IMR-90 (cell line): ENCODE results near the gene IRF6. TPM values are rescaled to one million over a fixed set of nuclear protein-coding genes. Genes with fewer than 3 reads are reported as not detected.

Source experiments
- ATAC-seq: fragments of 200-7000 bp; cut with Tn5 transposase; 2 replicates; pipeline ENCODE4 v1.9.1; 2020; ENCODE audit warnings: low read depth, mild to moderate bottlenecking, moderate library complexity
- BruUV-seq: library from RNA; stranded (reverse); fragments of 400-500 nt; replicated peaks from 2 replicates; lab custom pipeline; 2021; lab: Mats Ljungman, UMichigan
- CTCF ChIA-PET: fragments of 300-600 bp; formaldehyde crosslinking; extraction: SDS; loops from one replicate; lab custom pipeline; 2021; ENCODE audit warnings: antibody characterized with exemption; lab: Yijun Ruan, JAX
- POLR2A ChIA-PET: fragments of 300-600 bp; sonication (Branson Sonifier 250); formaldehyde crosslinking; loops from one replicate; lab custom pipeline; 2022; ENCODE audit warnings: antibody characterized with exemption; ENCODE audit not compliant: unreplicated experiment; lab: Charles Lee
- DNase-seq: peaks from one replicate; pipeline ENCODE4 v3.0.0; 2013
- H2AFZ ChIP-seq: replicated peaks from 2 replicates; pipeline ENCODE3; 2013; ENCODE audit warnings: low read length, mild to moderate bottlenecking; ENCODE audit not compliant: poor library complexity
- H2AK5ac ChIP-seq: 2 replicates; pipeline ENCODE4 v1.6.1; 2013; ENCODE audit warnings: low read depth, low read length, inconsistent platforms
- H2AK9ac ChIP-seq: replicated peaks from 2 replicates; pipeline ENCODE3; 2013; ENCODE audit warnings: mild to moderate bottlenecking, low read depth, low read length, moderate library complexity; ENCODE audit not compliant: poor library complexity
- H2BK120ac ChIP-seq: 2 replicates; pipeline ENCODE4 v1.6.1; 2013; ENCODE audit warnings: low read depth, low read length, inconsistent platforms
- H2BK15ac ChIP-seq: 3 replicates; pipeline ENCODE4 v1.6.1; 2013; ENCODE audit warnings: low read depth, low read length, inconsistent platforms
- H2BK20ac ChIP-seq: 2 replicates; pipeline ENCODE4 v1.6.1; 2013; ENCODE audit warnings: low read depth, mild to moderate bottlenecking, inconsistent platforms, low read length, moderate library complexity
- H2BK5ac ChIP-seq: 2 replicates; pipeline ENCODE4 v1.6.1; 2013; ENCODE audit warnings: mild to moderate bottlenecking, low read depth, low read length, inconsistent platforms; ENCODE audit not compliant: poor library complexity, severe bottlenecking
- H3K14ac ChIP-seq: replicated peaks from 2 replicates; pipeline ENCODE4 v1.6.1; 2013; ENCODE audit warnings: low read depth, low read length, inconsistent platforms
- H3K18ac ChIP-seq: 2 replicates; pipeline ENCODE4 v1.6.1; 2013; ENCODE audit warnings: low read depth, low read length, control low read depth
- H3K23ac ChIP-seq: 2 replicates; pipeline ENCODE4 v1.6.1; 2013; ENCODE audit warnings: low read depth, low read length, inconsistent platforms
- H3K27ac ChIP-seq: 2 replicates; pipeline ENCODE4 v1.5.1; 2013; ENCODE audit warnings: mild to moderate bottlenecking, control low read depth, low read length; ENCODE audit not compliant: insufficient read depth
- H3K27me3 ChIP-seq: 2 replicates; pipeline ENCODE4 v1.6.1; 2013; ENCODE audit warnings: low read length; ENCODE audit not compliant: control insufficient read depth, insufficient read depth
- H3K36me3 ChIP-seq: 2 replicates; pipeline ENCODE4 v1.6.1; 2013; ENCODE audit warnings: low read length, mixed read lengths; ENCODE audit not compliant: control insufficient read depth, insufficient read depth
- H3K4ac ChIP-seq: 2 replicates; pipeline ENCODE4 v1.6.1; 2013; ENCODE audit warnings: low read depth, low read length, inconsistent platforms
- H3K4me1 ChIP-seq: 2 replicates; pipeline ENCODE4 v1.6.1; 2013; ENCODE audit warnings: low read length, mixed read lengths; ENCODE audit not compliant: control insufficient read depth, insufficient read depth
- H3K4me2 ChIP-seq: 2 replicates; pipeline ENCODE4 v1.6.1; 2013; ENCODE audit warnings: low read depth, mild to moderate bottlenecking, control low read depth, low read length, moderate library complexity
- H3K4me3 ChIP-seq: 2 replicates; pipeline ENCODE4 v1.5.1; 2013; ENCODE audit warnings: low read depth, mild to moderate bottlenecking, control low read depth, low read length, moderate library complexity; ENCODE audit not compliant: insufficient read depth
- H3K56ac ChIP-seq: 2 replicates; pipeline ENCODE4 v1.6.1; 2013; ENCODE audit warnings: low read length, inconsistent platforms; ENCODE audit not compliant: insufficient read depth; ENCODE audit errors: extremely low read depth
- H3K79me1 ChIP-seq, 2 experiments: 2 replicates each; pipeline ENCODE4 v1.6.1; 2013; ENCODE audit warnings: low read length in 2 of 2, inconsistent platforms in 1 of 2, low read depth in 1 of 2
- H3K9ac ChIP-seq: 2 replicates; pipeline ENCODE4 v1.6.1; 2013; ENCODE audit warnings: low read depth, low read length, control low read depth
- H3K9me1 ChIP-seq: 2 replicates; pipeline ENCODE4 v1.6.1; 2013; ENCODE audit warnings: low read length, inconsistent platforms; ENCODE audit not compliant: insufficient read depth
- H3K9me3 ChIP-seq: 2 replicates; pipeline ENCODE4 v1.6.1; 2013; ENCODE audit warnings: low read length; ENCODE audit not compliant: control insufficient read depth, insufficient read depth
- H4K20me1 ChIP-seq: 2 replicates; pipeline ENCODE4 v1.6.1; 2013; ENCODE audit warnings: low read length, inconsistent platforms; ENCODE audit not compliant: insufficient read depth
- H4K5ac ChIP-seq: 2 replicates; pipeline ENCODE4 v1.6.1; 2013; ENCODE audit warnings: mild to moderate bottlenecking, low read depth, low read length, control low read depth
- H4K8ac ChIP-seq, 2 experiments: 2 replicates each; pipeline ENCODE4 v1.6.1; 2013; ENCODE audit warnings: low read depth in 2 of 2, low read length in 2 of 2, control low read depth in 1 of 2, inconsistent platforms in 1 of 2
- H4K91ac ChIP-seq: 2 replicates; pipeline ENCODE4 v1.6.1; 2013; ENCODE audit warnings: low read depth, low read length, inconsistent platforms; ENCODE audit not compliant: insufficient read depth
- BHLHE40 ChIP-seq: fragments of 150-350 bp; IDR thresholded peaks from 2 replicates; pipeline ENCODE4 v1.6.1; 2016; ENCODE audit warnings: mild to moderate bottlenecking, low read depth, low read length
- CEBPB ChIP-seq: IDR thresholded peaks from 2 replicates; pipeline ENCODE4 v1.6.1; 2012; ENCODE audit warnings: low read depth, low read length, improper control_type of control experiment
- CHD1 ChIP-seq: IDR thresholded peaks from 2 replicates; pipeline ENCODE4 v1.6.1; 2012; ENCODE audit warnings: low read depth, low read length, improper control_type of control experiment
- FOS ChIP-seq: fragments of 150-350 bp; IDR thresholded peaks from 2 replicates; pipeline ENCODE4 v1.6.1; 2016; ENCODE audit warnings: low read depth, low read length
- MAFK ChIP-seq: IDR thresholded peaks from 2 replicates; pipeline ENCODE4 v1.6.1; 2012; ENCODE audit warnings: low read depth, low read length, improper control_type of control experiment
- MAZ ChIP-seq: IDR thresholded peaks from 2 replicates; pipeline ENCODE4 v1.6.1; 2012; ENCODE audit warnings: low read depth, mild to moderate bottlenecking, low read length, improper control_type of control experiment, moderate library complexity, borderline replicate concordance
- MXI1 ChIP-seq: IDR thresholded peaks from 2 replicates; pipeline ENCODE4 v1.6.1; 2012; ENCODE audit warnings: low read depth, mild to moderate bottlenecking, low read length, moderate library complexity, borderline replicate concordance
- NFE2L2 ChIP-seq: fragments of 150-350 bp; IDR thresholded peaks from 2 replicates; pipeline ENCODE4 v1.6.1; 2016; ENCODE audit warnings: low read depth, mild to moderate bottlenecking, low read length
- POLR2A ChIP-seq: IDR thresholded peaks from 2 replicates; pipeline ENCODE4 v1.6.1; 2012; ENCODE audit warnings: mild to moderate bottlenecking, low read depth, low read length
- RAD21 ChIP-seq: IDR thresholded peaks from 2 replicates; pipeline ENCODE4 v1.6.1; 2012; ENCODE audit warnings: low read length, improper control_type of control experiment
- RCOR1 ChIP-seq: IDR thresholded peaks from 2 replicates; pipeline ENCODE4 v1.6.1; 2012; ENCODE audit warnings: mild to moderate bottlenecking, low read length, improper control_type of control experiment; ENCODE audit not compliant: insufficient replicate concordance
- RFX5 ChIP-seq: IDR thresholded peaks from 2 replicates; pipeline ENCODE4 v1.8.0; 2012; ENCODE audit warnings: low read depth, mild to moderate bottlenecking, low read length, moderate library complexity
- SMC3 ChIP-seq: fragments of 150-350 bp; IDR thresholded peaks from 2 replicates; pipeline ENCODE4 v1.6.1; 2016; ENCODE audit warnings: low read depth, mild to moderate bottlenecking, antibody characterized with exemption, low read length, moderate library complexity
- WGBS, 2 experiments: methylation state at CpG; one replicate each; pipeline versions ENCODE4 v1.1.5 to v1.1.7; 2013; ENCODE audit warnings: missing lambda C conversion rate in 2 of 2; ENCODE audit not compliant: insufficient read length in 1 of 2; ENCODE audit errors: extremely low coverage in 2 of 2; 5-methylcytosine and 5-hydroxymethylcytosine counted together
- dilution Hi-C: fragments of 300-500 bp; cut with HindIII; formaldehyde crosslinking; loops from one replicate; pipeline ENCODE4 v1.14.3; 2018; ENCODE audit warnings: low sequenced_read_pairs; ENCODE audit not compliant: unreplicated experiment
- in situ Hi-C: fragments of 300-500 bp; cut with MboI; formaldehyde crosslinking; loops from 3 replicates; pipeline ENCODE4 v1.14.3; 2019; ENCODE audit warnings: low sequenced_read_pairs, inconsistent platforms, mixed read lengths
- intact Hi-C: fragments of 100-400 bp; cut with micrococcal nuclease; formaldehyde crosslinking; loops from 2 replicates; pipeline ENCODE4 v1.10.0; 2022
- polyA plus RNA-seq, 3 experiments: library from polyadenylated mRNA; depleted of rRNA; stranded (reverse); fragments of >200 nt; gene quantifications; 2 replicates each; pipeline ENCODE4 v1.2.3, GENCODE V29; 2012; ENCODE audit warnings: low replicate concordance in 1 of 3
- total RNA-seq: library from RNA; depleted of rRNA; stranded (reverse); fragments of >200 nt; gene quantifications from 2 replicates; pipeline ENCODE4 v1.2.3, GENCODE V29; 2012
- TF ChIP-seq, protein P1 (sequence below): fragments of 150-350 bp; IDR thresholded peaks from 2 replicates; pipeline ENCODE4 v1.6.1; 2017; ENCODE audit warnings: mild to moderate bottlenecking, antibody characterized with exemption, low read length, low read depth
- TF ChIP-seq, protein P2 (sequence below): fragments of 150-350 bp; IDR thresholded peaks from 2 replicates; pipeline ENCODE4 v1.6.1; 2016; ENCODE audit warnings: low read depth, mild to moderate bottlenecking, low read length, moderate library complexity, borderline replicate concordance
- TF ChIP-seq, protein P3 (sequence below): conservative IDR thresholded peaks from 2 replicates; pipeline ENCODE4 v1.5.1; 2012; ENCODE audit warnings: mild to moderate bottlenecking, low read depth, low read length, improper control_type of control experiment

The IRF6 gene
- total and polyA plus RNA-seq, 2 of the 4 experiments (the other 2 are of a cell fraction): 1.2 to 2.9 TPM

DNA sequence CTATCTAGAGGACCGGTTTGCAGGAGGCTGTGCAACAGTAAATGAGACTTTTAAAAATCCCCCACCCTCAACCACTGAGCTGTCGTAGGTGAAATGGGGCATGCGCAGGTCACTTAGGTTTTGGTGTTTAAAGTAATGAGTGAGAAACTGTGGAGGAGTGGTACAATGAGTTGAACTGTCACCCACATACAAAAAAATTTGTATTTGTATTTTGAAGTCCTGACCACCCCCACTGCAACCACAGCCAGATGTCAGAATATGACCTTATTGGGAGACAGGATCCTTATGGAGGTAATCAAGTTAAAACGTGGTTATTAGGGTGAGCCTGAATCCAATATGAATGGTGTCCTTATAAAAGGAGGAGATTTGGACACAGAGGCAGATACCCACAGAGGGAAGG lies 1.6 kb upstream of the IRF6 start:
- no peak overlapping the region for H3K27ac ChIP-seq
- TF ChIP-seq RFX5: no peak
- TF ChIP-seq MAZ: no peak
- no peak for TF ChIP-seq RCOR1
- no peak for TF ChIP-seq POLR2A
- TF ChIP-seq MAFK: no peak
- TF ChIP-seq CEBPB: no peak
- TF ChIP-seq FOS: no peak
- TF ChIP-seq RAD21: no peak
- TF ChIP-seq, protein P1, sequence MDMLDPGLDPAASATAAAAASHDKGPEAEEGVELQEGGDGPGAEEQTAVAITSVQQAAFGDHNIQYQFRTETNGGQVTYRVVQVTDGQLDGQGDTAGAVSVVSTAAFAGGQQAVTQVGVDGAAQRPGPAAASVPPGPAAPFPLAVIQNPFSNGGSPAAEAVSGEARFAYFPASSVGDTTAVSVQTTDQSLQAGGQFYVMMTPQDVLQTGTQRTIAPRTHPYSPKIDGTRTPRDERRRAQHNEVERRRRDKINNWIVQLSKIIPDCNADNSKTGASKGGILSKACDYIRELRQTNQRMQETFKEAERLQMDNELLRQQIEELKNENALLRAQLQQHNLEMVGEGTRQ: no peak
- TF ChIP-seq CHD1: no peak
- no peak for TF ChIP-seq SMC3
- TF ChIP-seq NFE2L2: no peak
- TF ChIP-seq MXI1: no peak
- TF ChIP-seq, protein P2, sequence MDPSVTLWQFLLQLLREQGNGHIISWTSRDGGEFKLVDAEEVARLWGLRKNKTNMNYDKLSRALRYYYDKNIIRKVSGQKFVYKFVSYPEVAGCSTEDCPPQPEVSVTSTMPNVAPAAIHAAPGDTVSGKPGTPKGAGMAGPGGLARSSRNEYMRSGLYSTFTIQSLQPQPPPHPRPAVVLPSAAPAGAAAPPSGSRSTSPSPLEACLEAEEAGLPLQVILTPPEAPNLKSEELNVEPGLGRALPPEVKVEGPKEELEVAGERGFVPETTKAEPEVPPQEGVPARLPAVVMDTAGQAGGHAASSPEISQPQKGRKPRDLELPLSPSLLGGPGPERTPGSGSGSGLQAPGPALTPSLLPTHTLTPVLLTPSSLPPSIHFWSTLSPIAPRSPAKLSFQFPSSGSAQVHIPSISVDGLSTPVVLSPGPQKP: no peak
- no peak for TF ChIP-seq BHLHE40
- TF ChIP-seq, protein P3, sequence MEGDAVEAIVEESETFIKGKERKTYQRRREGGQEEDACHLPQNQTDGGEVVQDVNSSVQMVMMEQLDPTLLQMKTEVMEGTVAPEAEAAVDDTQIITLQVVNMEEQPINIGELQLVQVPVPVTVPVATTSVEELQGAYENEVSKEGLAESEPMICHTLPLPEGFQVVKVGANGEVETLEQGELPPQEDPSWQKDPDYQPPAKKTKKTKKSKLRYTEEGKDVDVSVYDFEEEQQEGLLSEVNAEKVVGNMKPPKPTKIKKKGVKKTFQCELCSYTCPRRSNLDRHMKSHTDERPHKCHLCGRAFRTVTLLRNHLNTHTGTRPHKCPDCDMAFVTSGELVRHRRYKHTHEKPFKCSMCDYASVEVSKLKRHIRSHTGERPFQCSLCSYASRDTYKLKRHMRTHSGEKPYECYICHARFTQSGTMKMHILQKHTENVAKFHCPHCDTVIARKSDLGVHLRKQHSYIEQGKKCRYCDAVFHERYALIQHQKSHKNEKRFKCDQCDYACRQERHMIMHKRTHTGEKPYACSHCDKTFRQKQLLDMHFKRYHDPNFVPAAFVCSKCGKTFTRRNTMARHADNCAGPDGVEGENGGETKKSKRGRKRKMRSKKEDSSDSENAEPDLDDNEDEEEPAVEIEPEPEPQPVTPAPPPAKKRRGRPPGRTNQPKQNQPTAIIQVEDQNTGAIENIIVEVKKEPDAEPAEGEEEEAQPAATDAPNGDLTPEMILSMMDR: no peak
- no peak overlapping the region for H4K8ac ChIP-seq
- H3K56ac ChIP-seq: no peak overlapping the region
- no peak overlapping the region for H3K4me3 ChIP-seq
- H3K23ac ChIP-seq: no peak overlapping the region
- no peak overlapping the region; the same call in 1 of the 2 replicates for H2BK120ac ChIP-seq
- in situ Hi-C loops: no loop called here
- no peak overlapping the region for H3K4me2 ChIP-seq
- CTCF ChIA-PET: interaction anchor here (1.4 kb wide), 1 partner anchor 15 kb away, joined by 7 read pairs; no protein-coding TSS in a partner anchor
- no peak overlapping the region for H2AK5ac ChIP-seq
- H3K36me3 ChIP-seq: no peaks in the 10 kb centered on the region
- H3K9ac ChIP-seq: no peak overlapping the region
- peaks cover 5% of the 10 kb centered on the region; the same call in 1 of the 2 replicates for H3K4me1 ChIP-seq
- peaks cover 3% of the 10 kb centered on the region; the same call in 1 of the 2 replicates for H3K9me1 ChIP-seq
- no peak overlapping the region for H2BK5ac ChIP-seq
- no peak overlapping the region for H3K4ac ChIP-seq
- intact Hi-C loops: no loop called here
- H3K79me1 ChIP-seq: no peaks in the 10 kb centered on the region
- H4K91ac ChIP-seq: no peak overlapping the region
- H4K20me1 ChIP-seq: no peaks in the 10 kb centered on the region
- H3K9me3 ChIP-seq: no peaks in the 10 kb centered on the region
- POLR2A ChIA-PET: interaction anchor here (0.6 kb wide), 1 partner anchor 32 kb away, joined by 8 read pairs; no protein-coding TSS in a partner anchor
- H3K27me3 ChIP-seq: peaks cover 2% of the 10 kb centered on the region; the same call in 1 of the 2 replicates
- no CpG with 5 or more reads among the region's 4 CpGs for WGBS, 2 experiments
- ATAC-seq (no peak), DNase-seq (no peak)
- H4K5ac ChIP-seq: no peak overlapping the region
- H3K14ac ChIP-seq: no peak overlapping the region
- H2AFZ ChIP-seq: no peak overlapping the region
- dilution Hi-C loops: loop anchor here (25.0 kb wide), 1 partner anchor 180 kb away; no protein-coding TSS in a partner anchor
- H2AK9ac ChIP-seq: peak overlapping the region; percentile 70
- H2BK15ac ChIP-seq: no peak overlapping the region; the same call in 2 of the 3 replicates
- H2BK20ac ChIP-seq: peak overlapping the region; percentile 37; the same call in 1 of the 2 replicates
- no peak overlapping the region for H3K18ac ChIP-seq
- no TSS peak for BruUV-seq
